ENCODE results near the gene SPTB. TPM values are rescaled to one million over a fixed set of nuclear protein-coding genes. Genes with fewer than 3 reads are reported as not detected.

The SPTB gene
- total and polyA plus RNA-seq, 8 donors: 2.2 to 4.7 (median 3.3) TPM

DNA sequence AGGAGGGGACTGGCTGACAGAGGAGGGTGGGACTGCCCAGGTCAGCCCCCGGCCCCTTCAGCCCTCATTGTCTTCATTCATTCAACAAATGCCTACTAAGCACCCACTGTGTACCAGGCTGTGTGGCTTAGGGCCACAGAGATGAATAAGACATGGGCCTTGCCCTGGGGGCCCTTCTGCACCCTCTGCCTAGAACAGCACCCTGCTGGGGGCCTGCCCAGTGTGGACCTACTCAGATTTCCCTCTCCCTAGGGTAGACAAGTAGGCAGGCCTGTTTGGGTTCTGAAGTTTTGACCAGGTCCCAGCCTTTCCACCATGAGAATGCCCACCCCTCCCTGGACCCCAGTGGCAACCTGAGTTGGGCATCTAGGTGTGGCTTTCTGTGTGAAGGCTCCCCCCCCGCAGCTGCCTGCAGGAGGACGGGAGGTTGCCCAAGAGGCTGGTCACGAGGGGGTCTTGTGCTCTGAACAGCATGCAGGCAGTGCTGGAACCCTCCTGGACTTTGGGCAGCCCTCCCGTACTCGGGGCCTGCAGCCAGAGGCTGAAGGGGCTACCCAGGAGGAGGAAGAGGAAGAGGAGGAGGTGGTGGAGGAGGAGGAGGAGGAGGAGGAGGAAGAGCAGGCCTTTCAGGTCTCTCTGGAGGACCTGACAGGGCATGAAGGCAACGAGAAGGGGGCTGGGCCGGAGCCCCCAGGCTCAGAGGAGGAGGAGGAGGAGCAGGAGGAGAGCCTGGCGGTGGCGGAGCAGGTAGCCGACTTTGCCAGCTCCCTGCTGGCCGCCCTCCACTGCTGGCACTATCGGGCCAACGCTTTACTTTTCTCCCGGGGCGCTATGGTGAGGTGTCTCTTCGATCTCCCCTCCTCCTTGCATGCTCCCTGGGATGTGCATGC, 142.1 kb downstream of the SPTB start:
- no peaks in the 10 kb centered on the region for H3K27me3 ChIP-seq
- ATAC-seq (no peak), DNase-seq (no peak)
- no peak overlapping the region for H3K27ac ChIP-seq
- TF ChIP-seq, protein P1, sequence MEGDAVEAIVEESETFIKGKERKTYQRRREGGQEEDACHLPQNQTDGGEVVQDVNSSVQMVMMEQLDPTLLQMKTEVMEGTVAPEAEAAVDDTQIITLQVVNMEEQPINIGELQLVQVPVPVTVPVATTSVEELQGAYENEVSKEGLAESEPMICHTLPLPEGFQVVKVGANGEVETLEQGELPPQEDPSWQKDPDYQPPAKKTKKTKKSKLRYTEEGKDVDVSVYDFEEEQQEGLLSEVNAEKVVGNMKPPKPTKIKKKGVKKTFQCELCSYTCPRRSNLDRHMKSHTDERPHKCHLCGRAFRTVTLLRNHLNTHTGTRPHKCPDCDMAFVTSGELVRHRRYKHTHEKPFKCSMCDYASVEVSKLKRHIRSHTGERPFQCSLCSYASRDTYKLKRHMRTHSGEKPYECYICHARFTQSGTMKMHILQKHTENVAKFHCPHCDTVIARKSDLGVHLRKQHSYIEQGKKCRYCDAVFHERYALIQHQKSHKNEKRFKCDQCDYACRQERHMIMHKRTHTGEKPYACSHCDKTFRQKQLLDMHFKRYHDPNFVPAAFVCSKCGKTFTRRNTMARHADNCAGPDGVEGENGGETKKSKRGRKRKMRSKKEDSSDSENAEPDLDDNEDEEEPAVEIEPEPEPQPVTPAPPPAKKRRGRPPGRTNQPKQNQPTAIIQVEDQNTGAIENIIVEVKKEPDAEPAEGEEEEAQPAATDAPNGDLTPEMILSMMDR (IDR thresholded peaks at IDR 0.05): no peak
- H3K36me3 ChIP-seq: peaks cover 0 to 71% of the 10 kb centered on the region in 2 donors
- H3K4me1 ChIP-seq: no peaks in the 10 kb centered on the region
- H3K9me3 ChIP-seq: no peaks in the 10 kb centered on the region
- H3K4me3 ChIP-seq: no peak overlapping the region
- intact Hi-C loops (cut with DNase I): no loop called here

DNA sequence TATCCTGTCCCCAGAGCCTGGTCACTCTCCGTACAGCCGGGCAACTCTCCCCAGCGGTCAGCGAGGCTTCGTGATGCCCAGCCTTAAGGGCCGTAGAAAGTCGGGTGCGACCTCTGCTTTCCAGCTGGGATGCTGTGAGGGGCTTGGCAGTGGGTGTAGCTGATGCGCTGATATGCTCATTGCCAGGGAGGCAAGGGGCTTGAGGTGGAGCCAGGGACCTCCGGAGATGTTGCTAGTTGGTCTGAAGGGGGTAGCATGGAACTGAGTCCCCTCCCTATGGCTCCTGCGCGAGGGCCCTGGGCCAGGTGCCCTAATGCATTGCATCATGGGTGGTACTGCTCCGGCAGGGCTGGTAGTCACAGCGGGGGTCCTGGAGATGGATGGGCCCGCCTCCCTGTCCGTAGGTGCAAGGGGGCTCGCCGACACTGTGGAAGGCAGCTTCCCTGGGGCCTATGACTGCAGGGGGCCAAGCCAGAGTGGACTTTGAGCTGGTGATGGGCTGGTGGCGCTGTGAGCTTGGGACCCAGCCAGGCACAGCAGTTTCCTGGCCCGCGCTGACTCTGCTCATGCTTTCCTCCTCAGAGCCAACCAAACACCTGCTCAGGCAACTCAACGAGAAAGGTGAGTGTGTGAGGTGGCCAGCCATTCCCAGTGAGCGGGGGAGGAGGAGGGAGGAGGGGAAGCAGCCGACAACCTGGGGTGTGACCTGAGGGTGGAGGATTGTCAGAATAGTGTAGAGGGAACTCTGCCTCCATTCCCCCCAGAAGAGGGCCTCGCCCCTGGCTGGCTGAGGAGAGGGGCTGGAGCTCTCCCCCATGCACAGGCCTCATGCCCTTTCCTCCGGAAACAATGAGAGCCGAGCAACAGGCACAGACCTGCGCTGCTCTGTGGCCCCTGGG, 143.2 kb downstream of the SPTB start:
- intact Hi-C loops (cut with DNase I): no loop called here
- TF ChIP-seq, protein P1 (IDR thresholded peaks at IDR 0.05): no peak
- Histone ChIP-seq H3K4me1 (no peaks in the 10 kb centered on the region), H3K27ac (no peak overlapping the region), H3K9me3 (no peaks in the 10 kb centered on the region), H3K4me3 (no peak overlapping the region), H3K27me3 (no peaks in the 10 kb centered on the region), H3K36me3 (peaks cover 0 to 71% of the 10 kb centered on the region in 2 donors)
- peak in 1 of 4 donors; percentile 41 for DNase-seq
- no peak for ATAC-seq

DNA sequence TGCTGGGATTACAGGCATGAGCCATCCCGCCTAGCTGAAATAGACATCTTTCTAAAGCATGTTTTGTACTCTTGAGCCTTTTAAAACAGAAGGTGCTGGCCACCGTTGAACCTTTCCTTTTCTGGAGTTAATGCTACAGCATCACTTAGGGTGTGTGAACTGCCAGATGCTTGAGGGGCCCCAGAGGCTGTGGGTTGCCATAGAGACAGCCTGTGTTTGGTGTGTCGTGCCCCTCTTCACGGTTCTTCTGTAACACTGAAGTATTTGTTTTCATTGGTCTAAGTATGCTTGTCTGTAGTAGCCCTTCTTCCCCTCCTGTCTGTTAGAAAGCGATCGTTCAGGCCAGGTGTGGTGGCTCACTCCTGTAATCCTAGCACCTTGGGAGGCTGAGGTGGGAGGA, 144.7 kb downstream of the SPTB start:
- H3K4me3 ChIP-seq: no peak overlapping the region
- DNase-seq (peak in 1 of 4 donors; percentile 70), ATAC-seq (peak; percentile 80)
- H3K9me3 ChIP-seq: no peaks in the 10 kb centered on the region
- no peaks in the 10 kb centered on the region for H3K27me3 ChIP-seq
- peaks cover 0 to 68% of the 10 kb centered on the region in 2 donors for H3K36me3 ChIP-seq
- H3K4me1 ChIP-seq: no peaks in the 10 kb centered on the region
- intact Hi-C loops (cut with DNase I): no loop called here
- no peak overlapping the region for H3K27ac ChIP-seq
- TF ChIP-seq, protein P1 (IDR thresholded peaks at IDR 0.05): no peak

DNA sequence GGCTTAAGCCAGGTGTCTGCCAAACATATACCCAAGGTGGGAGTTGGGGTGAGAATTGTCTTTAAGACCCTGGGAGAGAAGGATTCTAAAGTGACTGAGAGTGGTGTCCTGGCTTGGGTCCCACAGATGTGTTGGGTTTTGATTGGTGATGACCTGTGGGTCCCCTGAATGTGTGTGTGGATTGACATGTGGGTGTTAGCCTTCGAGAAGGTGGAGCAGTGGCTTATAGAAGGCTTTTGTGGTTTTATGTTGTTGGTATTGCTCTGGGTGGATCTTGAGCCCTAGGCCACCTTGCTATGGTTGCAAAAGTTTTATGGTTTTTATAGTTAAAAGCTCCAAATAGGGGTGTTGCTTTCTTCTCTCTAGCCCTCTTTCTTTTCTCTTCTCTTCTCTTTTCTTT, 145.8 kb downstream of the SPTB start:
- DNase-seq (no peak), ATAC-seq (no peak)
- Histone ChIP-seq H3K9me3 (no peaks in the 10 kb centered on the region), H3K4me3 (no peak overlapping the region), H3K27me3 (no peaks in the 10 kb centered on the region), H3K27ac (no peak overlapping the region), H3K36me3 (peaks cover 0 to 64% of the 10 kb centered on the region in 2 donors), H3K4me1 (no peaks in the 10 kb centered on the region)
- intact Hi-C loops (cut with DNase I): no loop called here
- TF ChIP-seq, protein P1 (IDR thresholded peaks at IDR 0.05): no peak

DNA sequence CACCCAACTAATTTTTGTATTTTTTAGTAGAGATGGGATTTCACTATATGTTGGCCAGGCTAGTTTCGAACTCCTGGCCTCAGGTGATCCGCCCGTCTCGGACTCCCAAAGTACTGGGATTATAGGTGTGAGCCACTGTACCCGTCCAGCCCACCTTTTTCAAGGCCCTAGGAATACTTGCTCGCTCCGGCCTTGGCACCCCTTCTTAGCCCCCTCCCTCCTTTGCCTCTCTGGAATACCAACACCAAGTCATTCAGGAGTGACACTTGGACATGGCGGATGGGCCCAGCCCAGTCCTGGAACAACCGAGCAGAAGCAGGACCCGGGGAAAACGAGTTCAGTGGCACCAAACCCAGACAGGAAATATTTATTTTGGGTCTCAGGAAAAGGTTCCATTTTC, 146.4 kb downstream of the SPTB start:
- Histone ChIP-seq H3K27ac (no peak overlapping the region), H3K4me1 (no peaks in the 10 kb centered on the region), H3K4me3 (no peak overlapping the region), H3K27me3 (no peaks in the 10 kb centered on the region), H3K9me3 (no peaks in the 10 kb centered on the region), H3K36me3 (peaks cover 0 to 64% of the 10 kb centered on the region in 2 donors)
- no peak for DNase-seq
- intact Hi-C loops (cut with DNase I): no loop called here
- TF ChIP-seq, protein P1 (IDR thresholded peaks at IDR 0.05): no peak
- no peak for ATAC-seq
